ENCODE data around the gene RIMS1. TPM values are rescaled to one million over a fixed set of nuclear protein-coding genes. Genes with fewer than 3 reads are reported as not detected.

Gene RIMS1
- total and polyA plus RNA-seq, 9 of the 15 experiments (the other 6 are each of a cell fraction or from before 2014, with no cell fraction given) = not detected

- DNase-seq (ENCODE audit: extremely low read depth in 1 of 4, low spot score in 3 of 4) = no peak
- no peaks in the 10 kb centered on the region for H3K9me1 ChIP-seq (ENCODE audit: control insufficient read depth, insufficient read depth, low read length)
- no peaks in the 10 kb centered on the region for H3K27me3 ChIP-seq (ENCODE audit: control insufficient read depth in 2 of 2, insufficient read depth in 2 of 2, low read length in 2 of 2)
- no peaks in the 10 kb centered on the region for H4K20me1 ChIP-seq (replicated peaks; ENCODE audit: control insufficient read depth, insufficient read depth, low read length)
- H3K4me2 ChIP-seq (ENCODE audit: insufficient read depth, low read length) = no peak overlapping the region
- H3K36me3 ChIP-seq (ENCODE audit: control insufficient read depth, insufficient read depth, low read length) = no peaks in the 10 kb centered on the region
- CTCF ChIA-PET (ENCODE audit: low intra/inter-chr PET ratio) = interaction anchor here (0.6 to 5.2 kb wide), 2 partner anchors 170 to 209 kb away, joined by 3 to 146 read pairs; no protein-coding TSS in a partner anchor
- no peak overlapping the region for H2AFZ ChIP-seq (ENCODE audit: low read depth, low read length)
- no peak overlapping the region for H3K4me3 ChIP-seq
- WGBS (ENCODE audit: insufficient coverage, low coverage, missing lambda C conversion rate) = 53% methylated on average over 6 of the region's 6 CpGs
- intact Hi-C loops (cut with micrococcal nuclease) = loop anchor here (5.0 kb wide), 1 partner anchor 772 kb away; no protein-coding TSS in a partner anchor
- H3K9ac ChIP-seq (ENCODE audit: insufficient read depth in 1 of 2, low read depth in 2 of 2, low read length in 2 of 2) = no peak overlapping the region
- in situ Hi-C loops (cut with MboI) = loop anchor here (5.0 to 25.0 kb wide), 3 partner anchors 172 to 927 kb away; no protein-coding TSS in a partner anchor
- BruUV-seq (replicated peaks) = no TSS peak
- no peaks in the 10 kb centered on the region for H3K9me3 ChIP-seq (replicated peaks; ENCODE audit: control insufficient read depth, insufficient read depth, low read depth, low read length)
- H3K4me1 ChIP-seq (replicated peaks in 1 of 2; ENCODE audit: control insufficient read depth in 2 of 2, insufficient read depth in 2 of 2, low read length in 2 of 2) = peaks cover 3 to 4% of the 10 kb centered on the region in 2 experiments; a peak in 1 of 5 replicates
- ATAC-seq = no peak
- POLR2A ChIA-PET = no interaction called here
- no peak overlapping the region for H3K27ac ChIP-seq (ENCODE audit: extremely low read depth, low read depth, low read length)
- FAIRE-seq = no peak
- TF ChIP-seq ZNF511 (CRISPR knock-in tag; IDR thresholded peaks at IDR 0.05) = no peak
- no peak for TF ChIP-seq TBP (optimal IDR thresholded peaks at IDR 0.05; ENCODE audit: low read depth, low read length)
- no peak for TF ChIP-seq ZNF197 (CRISPR knock-in tag; IDR thresholded peaks at IDR 0.05; ENCODE audit: low read depth)
- no peak for TF ChIP-seq TGIF2 (CRISPR knock-in tag; IDR thresholded peaks at IDR 0.05)
- TF ChIP-seq BHLHE40 (IDR thresholded peaks at IDR 0.05; ENCODE audit: low read length) = no peak
- TF ChIP-seq RAD21 (CRISPR knock-in tag; conservative IDR thresholded peaks at IDR 0.05 in 1 of 2, IDR thresholded peaks at IDR 0.05 in 1 of 2) = no peak
- TF ChIP-seq ZNF785 (CRISPR knock-in tag; IDR thresholded peaks at IDR 0.05) = no peak
- no peak for TF ChIP-seq ZNF830 (CRISPR knock-in tag; IDR thresholded peaks at IDR 0.05)
- TF ChIP-seq STAG1 (CRISPR knock-in tag; IDR thresholded peaks at IDR 0.05; ENCODE audit: borderline replicate concordance) = no peak
- TF ChIP-seq, protein P1, sequence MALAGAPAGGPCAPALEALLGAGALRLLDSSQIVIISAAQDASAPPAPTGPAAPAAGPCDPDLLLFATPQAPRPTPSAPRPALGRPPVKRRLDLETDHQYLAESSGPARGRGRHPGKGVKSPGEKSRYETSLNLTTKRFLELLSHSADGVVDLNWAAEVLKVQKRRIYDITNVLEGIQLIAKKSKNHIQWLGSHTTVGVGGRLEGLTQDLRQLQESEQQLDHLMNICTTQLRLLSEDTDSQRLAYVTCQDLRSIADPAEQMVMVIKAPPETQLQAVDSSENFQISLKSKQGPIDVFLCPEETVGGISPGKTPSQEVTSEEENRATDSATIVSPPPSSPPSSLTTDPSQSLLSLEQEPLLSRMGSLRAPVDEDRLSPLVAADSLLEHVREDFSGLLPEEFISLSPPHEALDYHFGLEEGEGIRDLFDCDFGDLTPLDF (CRISPR knock-in tag; IDR thresholded peaks at IDR 0.05) = no peak
- TF ChIP-seq FIP1L1 (IDR thresholded peaks at IDR 0.05; ENCODE audit: low read depth, low read length, poor library complexity, severe bottlenecking) = no peak
- no peak for TF ChIP-seq NFRKB (IDR thresholded peaks at IDR 0.05; ENCODE audit: low read depth)
- TF ChIP-seq, protein P2, sequence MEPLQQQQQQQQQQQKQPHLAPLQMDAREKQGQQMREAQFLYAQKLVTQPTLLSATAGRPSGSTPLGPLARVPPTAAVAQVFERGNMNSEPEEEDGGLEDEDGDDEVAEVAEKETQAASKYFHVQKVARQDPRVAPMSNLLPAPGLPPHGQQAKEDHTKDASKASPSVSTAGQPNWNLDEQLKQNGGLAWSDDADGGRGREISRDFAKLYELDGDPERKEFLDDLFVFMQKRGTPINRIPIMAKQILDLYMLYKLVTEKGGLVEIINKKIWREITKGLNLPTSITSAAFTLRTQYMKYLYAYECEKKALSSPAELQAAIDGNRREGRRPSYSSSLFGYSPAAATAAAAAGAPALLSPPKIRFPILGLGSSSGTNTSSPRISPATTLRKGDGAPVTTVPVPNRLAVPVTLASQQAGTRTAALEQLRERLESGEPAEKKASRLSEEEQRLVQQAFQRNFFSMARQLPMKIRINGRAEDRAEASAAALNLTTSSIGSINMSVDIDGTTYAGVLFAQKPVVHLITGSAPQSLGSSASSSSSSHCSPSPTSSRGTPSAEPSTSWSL (CRISPR knock-in tag; IDR thresholded peaks at IDR 0.05; ENCODE audit: borderline replicate concordance) = no peak
- TF ChIP-seq ELF1 (tag; IDR thresholded peaks at IDR 0.05) = no peak
- no peak for TF ChIP-seq MCM7 (IDR thresholded peaks at IDR 0.05)
- TF ChIP-seq PHB (CRISPR knock-in tag; IDR thresholded peaks at IDR 0.05) = no peak
- no peak for TF ChIP-seq ZNF445 (CRISPR knock-in tag; IDR thresholded peaks at IDR 0.05; ENCODE audit: low read depth)
- TF ChIP-seq ZNF263 (CRISPR knock-in tag; IDR thresholded peaks at IDR 0.05; ENCODE audit: borderline replicate concordance) = no peak
- TF ChIP-seq TCF3 (CRISPR knock-in tag; IDR thresholded peaks at IDR 0.05) = no peak
- no peaks in the 10 kb centered on the region for H3K79me2 ChIP-seq (ENCODE audit: control insufficient read depth, insufficient read depth, low read length)
Observed at GRCh38 chr6:72410769-72411168, 524.4 kb downstream of the RIMS1 start.
